AG08396 (cell line): ENCODE measurements around the gene UBALD2.
"Not testable (repeated sequence)": the region's sequence is repeated elsewhere in the genome, so short reads cannot be mapped to it uniquely, and the experiment has no call there.

ENCODE experiments used
- DNase-seq: peaks from one replicate; pipeline ENCODE4 v3.0.0; 2012; ENCODE audit warnings: low spot score, mixed read lengths

Gene UBALD2

DNA sequence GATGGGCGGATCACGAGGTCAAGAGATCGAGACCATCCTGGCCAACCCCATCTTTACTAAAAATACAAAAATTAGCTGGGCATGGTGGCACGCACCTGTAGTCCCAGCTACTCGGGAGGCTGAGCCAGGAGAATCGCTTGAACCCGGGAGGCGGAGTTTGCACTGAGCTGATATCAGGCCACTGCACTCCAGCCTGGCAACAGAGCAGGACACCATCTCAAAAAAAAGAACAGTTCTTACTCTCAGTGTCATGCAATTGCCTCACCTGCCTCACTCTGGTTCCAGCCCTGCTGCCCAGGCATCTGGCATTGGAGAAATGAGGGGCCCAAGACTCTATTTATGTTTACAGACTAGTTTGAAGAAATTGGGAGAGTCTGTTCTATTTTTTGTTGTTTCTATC lies 20.4 kb upstream of the UBALD2 start:
- DNase-seq: not testable (repeated sequence)

DNA sequence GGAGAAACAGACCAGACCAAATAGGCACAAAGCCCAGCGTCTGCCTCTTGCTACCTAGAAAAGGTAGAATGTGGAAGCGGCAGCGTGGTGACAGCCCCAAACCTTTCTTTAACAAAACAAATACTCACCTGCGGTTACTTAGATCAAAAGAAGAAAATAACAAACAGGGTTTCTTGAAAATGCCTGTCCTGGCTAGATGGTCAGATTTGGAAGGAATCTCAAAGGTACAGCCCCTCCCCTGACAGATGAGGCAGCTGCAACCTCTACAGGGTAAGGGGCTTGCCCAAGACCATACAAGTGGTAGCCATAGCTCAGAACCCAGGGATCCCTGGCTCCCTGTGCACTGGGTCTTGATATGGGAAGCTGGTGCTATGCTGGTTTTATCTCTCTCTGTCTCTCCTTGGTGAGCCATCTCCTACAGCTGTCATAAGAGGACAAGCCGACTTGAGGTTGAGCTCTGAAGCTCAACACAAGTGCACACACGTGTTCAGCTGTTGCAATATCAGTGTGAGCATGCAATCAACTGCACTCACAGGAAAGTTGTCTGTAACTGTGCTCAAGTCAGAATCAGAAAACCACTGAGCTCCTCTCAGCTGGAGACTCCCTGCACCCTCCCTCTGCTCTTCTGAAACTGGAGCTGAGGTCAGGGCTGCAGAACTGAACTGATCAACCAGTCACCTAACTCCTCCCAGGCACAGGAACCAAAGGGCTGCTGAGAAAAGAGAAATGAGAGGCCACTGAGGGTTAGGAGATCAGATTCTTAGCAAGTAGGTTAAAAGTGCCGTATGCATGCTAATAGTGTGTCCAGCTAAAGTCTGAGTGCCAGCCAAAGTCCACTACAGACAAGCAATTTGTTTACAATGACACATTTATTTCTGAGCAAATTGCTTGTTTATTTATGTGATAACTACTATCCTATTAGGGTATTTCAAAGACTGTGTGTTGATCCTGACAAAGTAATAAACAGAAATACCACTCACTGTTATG lies 18.8 kb upstream of the UBALD2 start:
- DNase-seq: no peak

DNA sequence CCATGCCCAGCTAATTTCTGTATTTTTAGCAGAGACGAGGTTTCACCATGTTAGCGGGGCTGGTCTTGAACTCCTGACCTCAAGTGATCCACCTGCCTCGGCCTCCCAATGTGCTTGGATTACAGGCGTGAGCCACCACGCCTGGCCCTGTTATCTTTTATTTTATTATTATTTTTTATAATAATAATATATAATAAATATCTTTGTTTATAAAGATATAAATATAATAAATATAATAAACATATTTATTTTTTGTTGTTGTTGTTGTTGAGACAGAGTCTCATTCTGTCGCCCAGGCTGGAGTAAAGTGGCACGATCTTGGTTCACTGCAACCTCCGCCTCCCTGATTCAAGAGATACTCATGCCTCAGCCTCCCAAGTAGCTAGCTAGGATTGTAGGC lies 17.8 kb upstream of the UBALD2 start:
- DNase-seq: no peak

DNA sequence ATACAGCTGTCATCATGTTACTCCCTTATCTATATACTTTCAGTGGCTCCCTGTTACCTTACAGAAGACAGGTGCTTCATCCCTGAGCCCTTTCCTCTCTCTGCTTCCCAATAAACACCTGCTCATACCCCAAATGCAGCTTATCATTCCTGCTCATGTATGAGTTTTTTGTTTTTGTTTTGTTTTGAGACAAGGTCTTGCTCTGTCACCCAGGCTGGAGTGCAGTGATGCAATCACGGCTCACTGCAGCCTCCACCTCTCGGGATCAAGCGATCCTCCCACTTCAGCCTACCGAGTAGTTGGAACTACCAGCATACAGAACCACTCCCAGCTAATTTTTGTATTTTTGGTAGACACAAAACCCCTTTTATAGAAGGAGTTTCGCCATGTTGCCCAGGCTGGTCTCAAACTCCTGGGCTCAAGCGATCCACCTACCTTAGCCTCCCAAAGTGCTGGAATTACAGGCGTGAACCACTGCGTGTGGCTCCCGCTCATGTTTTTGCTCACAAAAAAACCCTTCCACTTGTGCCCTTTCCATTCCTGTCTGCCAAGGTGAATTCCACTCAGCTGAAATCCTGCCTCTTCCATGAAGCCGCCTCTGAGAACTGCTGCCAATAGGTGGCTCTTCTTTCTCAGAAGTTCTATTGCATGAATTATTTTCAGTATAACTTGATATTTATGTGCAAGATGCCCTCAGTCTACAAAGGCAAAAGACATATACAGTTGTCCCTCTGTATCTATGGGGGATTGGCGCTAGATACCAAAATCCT lies 16.9 kb upstream of the UBALD2 start:
- no peak for DNase-seq

DNA sequence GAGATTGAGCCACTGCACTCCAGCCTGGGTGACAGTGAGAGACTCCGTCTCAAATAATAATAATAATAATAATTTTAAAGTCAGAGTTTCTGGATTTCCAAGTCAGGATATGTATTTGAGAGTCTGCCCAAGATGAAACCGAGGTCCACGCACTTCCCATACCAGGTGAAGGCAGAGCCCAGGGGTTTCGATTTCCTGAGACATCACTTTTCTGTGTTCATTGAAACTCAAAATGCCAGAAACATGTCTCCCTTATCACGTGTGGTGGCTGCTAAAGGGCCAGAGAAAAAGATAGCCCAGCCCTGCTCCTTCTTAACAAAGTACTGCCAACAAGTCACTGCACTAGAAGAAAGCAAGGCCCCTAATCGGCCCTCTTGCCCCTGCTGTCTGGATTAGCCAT lies 15.0 kb upstream of the UBALD2 start:
- no peak for DNase-seq

DNA sequence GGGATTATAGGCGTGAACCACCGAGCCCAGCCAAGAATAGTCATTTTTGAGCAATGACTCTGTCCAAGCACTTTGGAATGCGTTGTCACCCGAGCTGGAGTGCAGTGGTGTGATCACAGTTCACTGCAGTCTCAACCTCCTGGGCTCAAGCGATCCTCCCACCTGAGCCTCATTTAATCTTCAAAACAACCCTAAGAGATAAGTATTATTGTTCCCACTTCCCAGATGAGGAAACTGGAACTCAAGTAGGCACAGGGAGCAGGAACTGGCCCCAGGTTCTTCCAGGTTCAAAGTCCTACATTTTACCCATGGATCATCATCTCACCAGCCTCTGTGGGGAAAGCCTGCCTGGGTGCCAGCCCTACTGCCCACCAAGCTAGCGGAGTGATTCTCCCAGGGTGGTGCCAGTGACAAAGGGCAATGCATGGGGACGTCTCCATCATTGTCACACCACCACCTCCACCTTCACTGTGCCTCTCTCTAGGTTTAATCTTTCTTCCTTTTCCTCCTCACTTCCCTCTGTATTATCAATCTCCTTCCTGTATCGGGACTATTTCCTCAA lies 13.6 kb upstream of the UBALD2 start:
- DNase-seq: no peak

DNA sequence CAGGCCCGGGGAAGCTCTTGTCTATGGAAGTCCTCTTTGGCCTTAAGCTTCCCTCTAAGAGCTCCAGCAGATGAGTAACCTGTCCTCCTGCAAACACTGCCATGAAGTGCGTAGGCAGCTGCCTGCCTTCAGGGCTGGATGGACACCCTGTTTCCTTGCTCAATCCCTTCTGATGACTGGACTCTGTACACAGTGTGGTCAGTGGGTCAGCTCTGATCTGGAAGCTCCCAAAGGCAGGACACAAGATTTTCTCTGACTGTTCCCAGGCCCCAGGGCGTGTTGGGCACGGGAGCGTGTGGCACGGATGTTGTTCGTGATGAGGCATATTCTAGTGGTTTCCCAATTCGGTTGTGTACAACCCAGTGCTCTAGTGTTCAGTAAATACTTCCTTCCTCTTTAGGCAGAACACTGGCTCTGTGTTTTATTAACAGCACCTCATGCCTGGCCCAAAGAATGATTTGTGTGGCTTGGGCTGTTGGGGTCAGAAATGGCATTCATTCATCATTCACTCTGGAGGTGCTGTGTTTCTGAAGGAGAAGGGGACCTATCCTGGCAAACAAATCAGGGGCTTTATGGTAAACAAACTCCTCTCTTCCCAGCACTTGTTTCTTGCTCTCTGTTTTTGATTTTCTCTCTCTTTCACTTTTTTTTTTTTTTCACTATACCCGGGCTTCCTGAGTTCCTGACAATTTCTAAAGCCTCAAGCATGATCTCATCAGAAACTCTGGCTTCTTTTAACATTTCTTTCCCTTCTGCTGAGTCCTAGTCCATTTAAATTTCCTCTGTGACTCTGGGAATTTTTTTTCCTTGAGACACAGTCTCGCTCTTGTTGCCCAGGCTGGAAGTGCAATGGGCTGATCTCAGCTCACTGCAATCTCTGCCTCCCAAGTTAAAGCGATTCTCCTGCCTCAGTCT lies 12.9 kb upstream of the UBALD2 start:
- DNase-seq: peak; percentile 77

DNA sequence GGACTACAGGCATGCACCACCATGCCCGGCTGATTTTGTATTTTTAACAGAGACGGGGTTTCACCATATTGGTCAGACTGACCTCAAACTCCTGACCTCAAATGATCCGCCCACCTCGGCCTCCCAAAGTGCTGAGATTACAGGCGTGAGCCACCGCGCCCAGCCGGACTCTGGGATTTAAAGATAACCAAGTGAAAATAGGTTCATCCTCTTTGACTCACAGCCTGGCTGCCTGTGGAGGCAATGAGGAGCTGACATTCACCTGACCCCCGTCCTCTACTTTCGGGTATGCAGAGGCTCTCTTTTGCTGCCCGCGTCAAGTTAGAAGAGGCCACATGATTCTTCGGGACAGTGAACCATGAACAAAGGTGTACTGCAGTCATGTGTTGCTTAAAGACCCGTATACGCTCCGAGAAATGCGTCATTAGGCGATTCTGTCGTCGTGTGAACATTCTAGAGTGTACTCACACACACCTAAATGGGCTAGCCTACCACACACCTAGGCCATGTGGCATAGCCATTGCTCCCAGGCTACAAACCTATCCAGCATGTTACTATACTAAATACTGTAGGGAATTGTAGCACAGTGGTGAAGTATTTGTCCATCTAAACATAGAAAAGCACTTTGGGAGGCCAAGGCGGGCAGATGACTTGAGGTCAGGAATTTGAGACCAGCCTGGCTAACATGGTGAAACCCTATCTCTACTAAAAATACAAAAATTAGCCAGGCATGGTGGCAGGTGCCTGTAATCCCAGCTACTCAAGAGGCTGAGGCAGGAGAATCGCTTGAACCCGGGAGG lies 12.0 kb upstream of the UBALD2 start:
- DNase-seq: not testable (repeated sequence)

DNA sequence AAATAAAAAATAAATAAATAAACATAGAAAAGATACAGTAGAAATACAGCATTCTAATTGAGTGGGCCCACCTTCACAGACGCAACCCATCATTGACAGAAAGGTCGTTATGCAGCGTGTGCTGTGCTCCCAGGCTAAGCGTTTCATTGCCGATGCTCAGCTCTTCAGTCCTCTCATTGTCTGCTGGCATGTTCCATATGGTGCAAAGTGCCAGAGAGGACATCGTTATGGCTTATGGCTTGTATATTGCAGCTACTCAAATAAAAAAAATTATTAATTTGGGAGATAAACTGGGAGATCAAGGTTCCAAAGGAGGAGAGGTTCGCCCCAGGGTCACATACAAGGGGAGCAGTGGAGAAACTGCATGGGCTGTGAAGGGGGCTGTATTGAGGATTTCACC lies 11.3 kb upstream of the UBALD2 start:
- DNase-seq: no peak

DNA sequence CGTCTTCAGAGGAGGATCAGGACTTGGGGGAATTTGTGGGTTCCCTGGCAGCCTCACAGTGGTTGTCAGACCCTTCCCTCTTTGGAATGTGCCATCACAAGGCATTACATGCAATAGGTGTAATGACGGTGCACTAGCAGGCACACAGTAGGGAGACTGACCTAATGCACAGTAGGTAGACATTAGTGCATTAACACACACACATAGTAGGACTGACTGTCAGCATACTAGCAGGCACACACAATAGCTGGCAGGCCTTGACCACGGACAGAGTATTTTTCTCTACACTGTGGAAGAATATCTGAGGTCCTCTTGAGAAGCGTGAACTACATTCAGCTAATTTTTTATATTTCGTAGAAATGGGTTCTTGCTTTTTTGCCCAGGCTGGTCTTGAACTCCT lies 10.9 kb upstream of the UBALD2 start:
- no peak for DNase-seq

DNA sequence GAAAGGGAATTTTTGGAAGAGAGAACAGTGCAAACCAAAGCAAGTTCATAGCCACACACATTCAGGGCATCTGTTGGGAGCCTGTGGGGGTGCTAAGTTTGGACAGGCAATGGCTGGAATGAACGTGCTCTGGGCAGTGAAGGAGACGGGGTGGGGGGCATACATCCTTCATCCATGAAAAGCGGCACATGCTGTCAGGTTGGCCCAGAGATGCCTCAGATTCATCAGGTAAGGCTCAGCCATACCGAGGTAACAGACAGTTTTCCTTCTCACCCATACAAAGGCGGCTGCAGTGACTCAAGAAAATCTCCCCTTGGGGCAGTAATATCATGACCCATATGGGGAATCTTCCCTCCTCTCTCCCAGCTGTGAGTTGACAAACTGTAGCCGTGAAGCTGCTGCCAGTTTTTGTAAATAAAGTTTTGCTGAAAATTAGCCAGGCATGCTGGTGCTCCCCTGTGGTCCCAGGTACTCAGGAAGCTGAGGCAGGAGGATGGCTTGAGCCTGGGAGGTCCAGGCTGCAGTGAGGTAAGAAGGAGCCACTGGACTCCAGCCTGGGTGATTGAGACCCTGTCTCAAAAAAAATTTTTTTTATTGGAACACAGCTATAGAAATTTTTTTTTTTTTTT lies 9.2 kb upstream of the UBALD2 start:
- DNase-seq: no peak

DNA sequence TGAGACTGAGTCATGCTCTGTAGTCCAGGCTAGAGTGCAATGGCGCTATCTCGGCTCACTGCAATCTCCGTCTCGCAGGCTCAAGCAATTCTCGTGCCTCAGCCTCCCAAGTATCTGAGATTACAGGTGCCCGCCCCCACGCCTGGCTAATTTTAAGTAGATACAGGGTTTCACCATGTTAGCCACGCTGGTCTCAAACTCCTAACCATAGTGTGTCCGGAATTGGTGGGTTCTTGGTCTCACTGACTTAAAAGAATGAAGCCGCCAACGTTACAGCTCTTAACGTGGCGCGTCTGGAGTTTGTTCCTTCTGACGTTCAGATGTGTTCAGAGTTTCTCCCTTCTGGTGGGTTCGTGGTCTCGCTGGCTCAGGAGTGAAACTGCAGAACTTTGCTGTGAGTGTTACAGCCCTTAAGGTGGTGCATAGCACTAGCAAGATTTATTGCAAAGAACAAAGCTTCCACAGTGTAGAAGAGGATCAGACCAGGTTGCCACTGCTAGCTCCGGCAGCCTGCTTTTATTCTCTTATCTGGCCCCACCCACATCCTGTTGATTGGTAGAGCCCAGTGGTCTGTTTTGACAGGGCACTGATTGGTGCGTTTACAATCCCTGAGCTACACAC lies 8.6 kb upstream of the UBALD2 start:
- not testable (repeated sequence) for DNase-seq

DNA sequence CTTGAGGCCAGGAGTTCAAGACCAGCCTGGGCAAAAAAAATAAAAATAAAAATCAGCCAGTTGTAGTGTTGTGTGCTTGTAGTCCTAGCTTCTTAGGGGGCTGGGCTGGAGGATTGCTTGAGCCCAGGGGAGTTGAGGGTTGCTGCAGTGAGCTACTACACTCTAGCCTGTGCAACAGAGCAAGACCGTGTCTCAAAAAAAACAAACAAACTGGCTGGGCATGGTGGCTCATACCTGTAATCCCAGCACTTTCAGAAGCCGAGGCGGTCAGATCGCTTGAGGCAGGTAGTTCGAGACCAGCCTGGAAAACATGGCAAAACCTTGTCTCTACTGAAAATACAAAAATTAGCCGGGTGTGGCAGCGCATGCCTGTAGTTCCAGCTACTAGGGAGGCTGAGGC lies 4.9 kb upstream of the UBALD2 start:
- no peak for DNase-seq

DNA sequence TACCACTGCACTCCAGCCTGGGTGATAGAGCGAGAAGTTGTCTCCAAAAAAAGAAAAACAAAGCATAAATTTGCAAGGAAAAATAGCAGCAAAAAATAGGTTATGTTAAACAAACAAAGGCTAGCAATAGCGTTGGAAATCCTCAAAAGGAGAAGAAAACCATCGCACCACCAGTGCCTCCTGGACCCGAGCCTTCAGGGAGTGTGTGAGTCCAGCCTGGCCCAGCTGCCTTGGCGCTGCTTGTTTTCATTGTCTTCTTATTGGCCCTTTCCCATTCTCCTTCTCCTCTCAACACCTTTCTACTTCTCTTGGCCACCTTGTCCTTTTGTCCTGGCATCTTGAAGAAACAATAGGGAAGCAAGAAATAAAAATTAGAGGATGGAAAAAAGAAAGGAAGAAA lies 4.5 kb upstream of the UBALD2 start:
- no peak for DNase-seq

DNA sequence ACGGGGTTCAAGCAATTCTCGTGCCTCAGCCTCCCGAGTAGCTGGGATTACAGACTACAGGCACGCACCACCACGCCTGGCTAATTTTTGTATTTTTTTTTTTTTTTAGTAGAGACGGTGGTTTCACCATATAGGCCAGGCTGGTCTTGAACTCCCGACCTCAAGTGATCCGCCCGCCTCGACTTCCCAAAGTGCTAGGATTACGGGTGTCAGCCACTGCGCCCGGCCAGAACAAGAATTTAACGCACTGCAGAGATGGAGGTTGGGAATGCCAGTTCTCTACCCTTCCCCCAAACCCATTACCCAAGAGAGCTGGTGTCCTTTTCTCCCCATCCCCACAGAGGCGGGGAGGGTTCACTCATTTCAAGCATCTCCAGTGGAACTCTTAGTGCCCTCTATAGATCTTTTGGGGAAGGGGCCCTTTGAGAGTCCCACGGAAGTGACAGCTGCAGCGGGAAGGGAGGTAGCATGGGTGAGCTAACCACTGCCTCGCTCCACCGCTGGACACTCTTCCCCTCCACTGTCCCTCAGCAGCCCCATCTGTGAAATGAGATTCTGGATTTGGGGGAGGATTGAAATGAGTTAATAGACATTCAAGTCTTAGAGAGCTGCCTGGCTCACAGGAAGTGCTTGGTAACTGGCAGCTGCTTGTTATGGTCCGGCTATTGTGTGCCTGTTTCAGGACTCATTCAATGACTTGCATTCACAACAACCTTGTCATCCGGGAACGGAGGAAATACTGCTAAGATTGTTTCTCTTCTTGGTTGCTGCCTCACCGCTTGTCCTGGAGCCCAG lies 3.5 kb upstream of the UBALD2 start:
- no peak for DNase-seq

DNA sequence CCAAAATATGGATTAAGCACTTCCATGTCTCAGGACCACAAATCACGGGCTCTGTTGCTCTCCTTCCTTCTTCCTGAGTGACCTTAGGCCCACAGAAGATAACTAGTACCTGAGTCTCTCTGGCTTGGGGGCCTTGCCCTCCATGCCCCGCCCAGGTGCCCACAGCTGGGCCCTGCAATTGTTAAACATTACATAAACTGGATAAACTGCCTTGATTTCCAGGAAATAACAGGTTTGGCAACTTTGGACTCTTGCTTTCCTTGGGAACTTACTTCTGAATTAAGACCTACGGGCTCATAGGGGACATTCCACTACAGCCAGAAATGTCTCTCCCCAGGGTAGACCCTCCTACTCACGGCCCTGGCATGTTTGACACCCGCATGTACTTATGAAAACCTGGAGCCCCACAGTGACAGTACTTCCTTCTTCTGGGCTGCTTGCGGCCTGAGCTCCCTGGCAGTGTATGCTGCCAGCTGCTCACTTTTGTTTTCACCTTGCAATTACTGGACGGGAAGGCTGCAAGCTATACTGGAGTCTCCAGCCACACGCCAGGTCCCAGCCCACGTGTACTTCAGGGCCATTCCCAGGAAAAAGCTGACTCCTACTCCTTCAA lies 2.3 kb upstream of the UBALD2 start:
- DNase-seq: no peak

DNA sequence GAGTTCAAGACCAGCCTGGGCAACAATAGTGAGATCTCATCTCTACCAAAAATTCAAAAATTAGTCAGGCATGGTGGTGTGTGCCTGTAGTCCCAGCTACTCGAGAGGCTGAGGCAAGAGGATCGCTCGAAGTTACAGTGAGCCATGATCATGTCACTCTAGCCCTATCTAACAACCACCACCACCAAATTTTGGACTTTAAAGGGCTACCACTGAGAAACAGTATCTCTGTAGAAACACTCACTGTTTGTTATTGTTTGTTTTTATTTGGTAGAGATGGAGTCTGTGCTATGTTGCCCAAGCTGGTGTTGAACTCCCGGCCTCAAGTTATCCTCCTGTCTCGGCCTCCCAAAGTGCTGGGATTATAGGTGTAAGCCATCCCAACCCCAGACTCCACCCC lies 1.3 kb upstream of the UBALD2 start:
- DNase-seq: no peak

DNA sequence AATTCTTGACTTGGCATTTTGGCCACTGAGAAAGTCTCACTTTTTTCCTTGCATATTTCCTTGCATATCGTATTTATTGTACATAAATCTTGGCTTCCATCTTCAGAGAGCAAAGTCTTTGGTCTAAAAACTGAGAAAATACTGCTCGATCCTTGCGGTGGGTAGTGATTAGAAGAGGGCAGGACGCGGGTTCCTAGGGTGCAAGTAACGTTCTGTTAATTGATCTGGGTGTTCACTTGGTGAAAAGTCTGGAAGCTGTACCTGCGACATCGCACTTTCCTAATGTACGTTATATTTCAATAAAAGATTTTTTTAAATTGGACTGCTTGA lies 758 bp upstream of the UBALD2 start:
- no peak for DNase-seq
